ENCODE measurements around the gene RHOF. TPM values are rescaled to one million over a fixed set of nuclear protein-coding genes. Genes with fewer than 3 reads are reported as not detected.

The RHOF gene
- total RNA-seq, 1 experiment from 2014 or later: 29.1 TPM

DNA sequence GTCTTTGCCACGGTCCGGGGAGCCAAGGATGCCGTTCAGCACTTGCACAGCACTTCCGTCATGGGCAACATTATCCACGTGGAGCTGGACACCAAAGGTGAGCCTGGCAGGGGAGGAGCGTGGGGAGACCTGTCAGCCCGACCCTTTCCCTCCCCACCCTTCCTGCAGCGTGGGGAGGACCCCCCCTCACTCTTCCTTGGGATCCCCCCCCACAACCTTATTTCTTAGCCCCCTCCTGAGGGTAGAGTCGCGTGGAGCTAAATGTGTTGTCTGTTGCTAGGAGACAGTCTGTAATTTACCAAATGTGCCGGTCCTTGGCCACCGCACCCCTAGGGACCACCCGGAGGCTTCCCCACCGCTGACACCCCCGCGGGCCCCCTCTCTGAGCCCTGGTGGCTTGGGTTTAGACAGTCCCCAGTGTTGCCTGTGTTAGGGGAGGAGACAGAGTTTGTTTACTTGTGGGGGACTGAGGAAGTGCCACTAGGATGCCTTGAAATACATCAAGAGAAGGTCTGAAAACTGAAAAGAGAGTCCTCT lies 12.6 kb upstream of the RHOF start:
- no peaks in the 10 kb centered on the region for H4K20me1 ChIP-seq (ENCODE audit: control insufficient read depth, insufficient read depth, insufficient read length)
- no peak overlapping the region for H3K27ac ChIP-seq (ENCODE audit: insufficient read length, low read depth, low read length)
- no peak overlapping the region for H3K23ac ChIP-seq (ENCODE audit: insufficient read length, low read depth, low read length)
- Mint-ChIP-seq H3K27me3 (ENCODE audit: low read depth) (no peaks in the 10 kb centered on the region; the same call in 1 of the 2 replicates), H3K4me3 (peak overlapping the region; percentile 82 to 86), H3K9me3 (no peaks in the 10 kb centered on the region), H3K36me3 (ENCODE audit: insufficient read depth in 1 of 3, low read depth in 3 of 3) (peaks cover 20 to 43% (median 41%) of the 10 kb centered on the region in 3 experiments), H3K27ac (peak overlapping the region in 2 of 3 experiments; percentile 73 to 89; a peak in 2 of 7 replicates), H3K4me1 (peaks cover 30 to 36% of the 10 kb centered on the region in 2 experiments)
- DNase-seq: no peak
- WGBS (ENCODE audit: extremely low coverage, insufficient read length, low lambda C conversion rate): no CpG with 5 or more reads among the region's 16 CpGs
- no peaks in the 10 kb centered on the region for H3K27me3 ChIP-seq (ENCODE audit: insufficient read depth, low read length)
- H4K91ac ChIP-seq (ENCODE audit: insufficient read length, low read depth, low read length): no peak overlapping the region
- no peak overlapping the region for H3K4ac ChIP-seq (ENCODE audit: low read depth, low read length)
- no peaks in the 10 kb centered on the region for H3K79me1 ChIP-seq (ENCODE audit: insufficient read depth, low read depth, low read length, poor library complexity, severe bottlenecking)
- TF ChIP-seq, protein P1, sequence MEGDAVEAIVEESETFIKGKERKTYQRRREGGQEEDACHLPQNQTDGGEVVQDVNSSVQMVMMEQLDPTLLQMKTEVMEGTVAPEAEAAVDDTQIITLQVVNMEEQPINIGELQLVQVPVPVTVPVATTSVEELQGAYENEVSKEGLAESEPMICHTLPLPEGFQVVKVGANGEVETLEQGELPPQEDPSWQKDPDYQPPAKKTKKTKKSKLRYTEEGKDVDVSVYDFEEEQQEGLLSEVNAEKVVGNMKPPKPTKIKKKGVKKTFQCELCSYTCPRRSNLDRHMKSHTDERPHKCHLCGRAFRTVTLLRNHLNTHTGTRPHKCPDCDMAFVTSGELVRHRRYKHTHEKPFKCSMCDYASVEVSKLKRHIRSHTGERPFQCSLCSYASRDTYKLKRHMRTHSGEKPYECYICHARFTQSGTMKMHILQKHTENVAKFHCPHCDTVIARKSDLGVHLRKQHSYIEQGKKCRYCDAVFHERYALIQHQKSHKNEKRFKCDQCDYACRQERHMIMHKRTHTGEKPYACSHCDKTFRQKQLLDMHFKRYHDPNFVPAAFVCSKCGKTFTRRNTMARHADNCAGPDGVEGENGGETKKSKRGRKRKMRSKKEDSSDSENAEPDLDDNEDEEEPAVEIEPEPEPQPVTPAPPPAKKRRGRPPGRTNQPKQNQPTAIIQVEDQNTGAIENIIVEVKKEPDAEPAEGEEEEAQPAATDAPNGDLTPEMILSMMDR (conservative IDR thresholded peaks at IDR 0.05): no peak
- H2BK15ac ChIP-seq (ENCODE audit: low read depth, low read length): no peak overlapping the region
- no peak overlapping the region for H2AK5ac ChIP-seq (ENCODE audit: insufficient read length, low read length)
- no peak overlapping the region for H4K5ac ChIP-seq (ENCODE audit: insufficient read length, low read depth, low read length)
- no peaks in the 10 kb centered on the region for H3K9me3 ChIP-seq (ENCODE audit: control insufficient read depth, low read depth, low read length)
- no peak overlapping the region for H3K18ac ChIP-seq (ENCODE audit: insufficient read length, low read depth, low read length)
- H2BK120ac ChIP-seq (ENCODE audit: low read depth, low read length, poor library complexity, severe bottlenecking): no peak overlapping the region
- no peak overlapping the region for H3K14ac ChIP-seq (ENCODE audit: insufficient read depth, low read length)
- no peak overlapping the region for H4K8ac ChIP-seq (replicated peaks; ENCODE audit: insufficient read length, low read depth, low read length)
- H3K4me2 ChIP-seq (ENCODE audit: insufficient read depth, insufficient read length, low read length): peak overlapping the region; percentile 52
- H2BK12ac ChIP-seq (ENCODE audit: insufficient read length, low read depth, low read length): no peak overlapping the region
- no peak overlapping the region for H2AFZ ChIP-seq (ENCODE audit: low read length)
- H3K56ac ChIP-seq (ENCODE audit: insufficient read length, low read depth, low read length): no peak overlapping the region
- H2BK20ac ChIP-seq (ENCODE audit: low read depth, low read length, poor library complexity, severe bottlenecking): no peak overlapping the region
- peaks cover 2% of the 10 kb centered on the region; the same call in 1 of the 2 replicates for H3K4me1 ChIP-seq (ENCODE audit: insufficient read depth, low read length)
- H3K9ac ChIP-seq (ENCODE audit: extremely low read depth, insufficient read length, low read length): no peak overlapping the region
- peaks cover 18% of the 10 kb centered on the region for H3K23me2 ChIP-seq (ENCODE audit: insufficient read length, low read depth, low read length, poor library complexity, severe bottlenecking)
- H3T11ph ChIP-seq (ENCODE audit: low read length): no peak overlapping the region
- no peak overlapping the region for H2BK5ac ChIP-seq (ENCODE audit: insufficient read length, low read length)
- H3K79me2 ChIP-seq (ENCODE audit: insufficient read depth, low read length): no peaks in the 10 kb centered on the region; the same call in 1 of the 2 replicates
